Measurements from ENCODE around the gene PINLYP.

The PINLYP gene

GRCh38 chr19:43607238-43608205, 31.9 kb downstream of the PINLYP start:
- no peak for DNase-seq

- DNase-seq = no peak
These were observed 34.3 kb downstream of the PINLYP start for GRCh38 chr19:43609872-43610271.

GRCh38 chr19:43610493-43610892, 34.9 kb downstream of the PINLYP start:
- DNase-seq = no peak

- no peak for DNase-seq
These were observed 36.2 kb downstream of the PINLYP start, which contains the start of gene SRRM5 for GRCh38 chr19:43611788-43612187. TSS of gene SRRM5 (plus strand) at chr19:43612088. CDS start at chr19:43612122, 34 bp downstream.

- DNase-seq = no peak
These were observed 36.8 kb downstream of the PINLYP start for GRCh38 chr19:43612374-43612773.

- DNase-seq = no peak
These were observed 40.7 kb downstream of the PINLYP start for GRCh38 chr19:43616306-43616705.

GRCh38 chr19:43616954-43617353, 41.4 kb downstream of the PINLYP start:
- DNase-seq = no peak

- DNase-seq = peak; percentile 78
These were observed 43.3 kb downstream of the PINLYP start for GRCh38 chr19:43618921-43619261.

GRCh38 chr19:43619262-43620060, 43.9 kb downstream of the PINLYP start, which contains the start of gene ZNF428:
TSS of gene ZNF428 (minus strand) at chr19:43619629. CDS start at chr19:43614304, 5,325 bp downstream.
- DNase-seq = peak; percentile 94

GRCh38 chr19:43620061-43621001, 44.7 kb downstream of the PINLYP start:
- no peak for DNase-seq

GRCh38 chr19:43622070-43622469, 46.5 kb downstream of the PINLYP start:
- DNase-seq = no peak

- no peak for DNase-seq
These were observed 47.4 kb downstream of the PINLYP start for GRCh38 chr19:43622956-43623355.

GRCh38 chr19:43623889-43624670, 48.5 kb downstream of the PINLYP start:
- DNase-seq = no peak

GRCh38 chr19:43624933-43625332, 49.3 kb downstream of the PINLYP start:
- DNase-seq = no peak

GRCh38 chr19:43625918-43626579, 50.4 kb downstream of the PINLYP start:
- DNase-seq = no peak

GRCh38 chr19:43626838-43627237, 51.2 kb downstream of the PINLYP start:
- no peak for DNase-seq

- no peak for DNase-seq
These were observed 53.2 kb downstream of the PINLYP start for GRCh38 chr19:43628646-43629326.

- DNase-seq = no peak
These were observed 55.9 kb downstream of the PINLYP start for GRCh38 chr19:43631491-43631890.
